Heart right ventricle (tissue), 16 donors: ENCODE data around the gene ITPR2. TPM values are rescaled to one million over a fixed set of nuclear protein-coding genes. Genes with fewer than 3 reads are reported as not detected.

Experiments used
- ATAC-seq, 8 donors: fragments of 200-7000 bp; cut with Tn5 transposase; one replicate each; pipeline ENCODE4 v1.9.1; 2020; ENCODE audit warnings: mild to moderate bottlenecking in 8 of 8, moderate library complexity in 8 of 8, moderate number of reproducible peaks in 1 of 8
- DNase-seq, 2 donors: peaks; one replicate each; pipeline ENCODE4 v3.0.0-alpha.2; 2020
- H3K27ac ChIP-seq, 10 donors: fragments of 200-600 bp; sonication (generic) in 2 of 10; one replicate each; pipeline versions ENCODE4 v1.5.0 to v1.8.0; 2020 to 2022; ENCODE audit warnings: mild to moderate bottlenecking in 3 of 10
- H3K27me3 ChIP-seq, 7 donors: fragments of 200-600 bp; one replicate each; pipeline ENCODE4 v1.8.0; 2021 to 2022; ENCODE audit warnings: mild to moderate bottlenecking in 2 of 7
- H3K36me3 ChIP-seq, 9 donors: fragments of 200-600 bp; sonication (generic) in 1 of 9; one replicate each; pipeline versions ENCODE4 v1.5.0 to v1.8.0; 2020 to 2022; ENCODE audit warnings: mild to moderate bottlenecking in 2 of 9
- H3K4me1 ChIP-seq, 9 donors: fragments of 200-600 bp; sonication (generic) in 1 of 9; one replicate each; pipeline versions ENCODE4 v1.5.0 to v1.8.0; 2020 to 2022; ENCODE audit warnings: mild to moderate bottlenecking in 4 of 9
- H3K4me3 ChIP-seq, 10 donors: fragments of 200-600 bp; sonication (generic) in 2 of 10; one replicate each; pipeline versions ENCODE4 v1.5.0 to v1.8.0; 2020 to 2022; ENCODE audit warnings: mild to moderate bottlenecking in 7 of 10, moderate library complexity in 2 of 10
- H3K9me3 ChIP-seq, 11 donors: fragments of 200-600 bp in 10 of 11; sonication (generic) in 2 of 11; one replicate each; pipeline versions ENCODE4 v1.5.0 to v1.8.0; 2013 to 2022; ENCODE audit warnings: mild to moderate bottlenecking in 2 of 11, control low read depth in 1 of 11, moderate library complexity in 1 of 11
- WGBS, 2 donors: extraction: QIAGEN DNeasy Blood & Tissue Kit; methylation state at CpG; one replicate each; pipeline ENCODE4 v1.1.7; 2013; ENCODE audit warnings: inconsistent platforms in 1 of 2; 5-methylcytosine and 5-hydroxymethylcytosine counted together
- intact Hi-C, 10 donors: fragments of 100-400 bp; cut with DNase I; formaldehyde crosslinking; loops; one replicate each; pipeline versions ENCODE4 v1.11.1 to v1.14.2; 2022
- polyA plus RNA-seq, 2 donors: library from polyadenylated mRNA; stranded (reverse); fragments of 200-250 nt; gene quantifications; one replicate each; pipeline ENCODE4 v1.2.3, GENCODE V29; 2013
- total RNA-seq, 10 donors: library from RNA; stranded (reverse); fragmentation: NEBNext Ultra II Directional in 3 of 10; extraction: Animal tissue kit (Norgen Biotek cat#: 25700) in 3 of 10; gene quantifications; one replicate each; pipeline versions ENCODE4 v1.2.1 to v1.2.4, GENCODE V29; 2021 to 2023
- TF ChIP-seq, protein P1 (sequence below), 9 donors: fragments of 200-600 bp; sonication (generic) in 2 of 9; IDR thresholded peaks; one replicate each; pipeline versions ENCODE4 v1.5.0 to v1.8.0; 2021 to 2022; ENCODE audit warnings: antibody characterized with exemption in 9 of 9, mild to moderate bottlenecking in 5 of 9, moderate library complexity in 1 of 9
- donor health status: Arrhythmogenic right ventricular cardiomyopathy.
- donor health status: ischemic (EF 13 %, LVEDD 7.1; RV severe dilation, severe dysfunction).
- donor health status: healthy with polysubstance abuse.
- donor health status: DM: no; HTN: yes; CAD: no.
- donor health status: DM: no; HTN: no; CAD: no.
- donor health status: ischemic (EF 25% LVEDD 6.9; RV normal size, moderate dysfunction).
- donor health status: ischemic (EF 25% LVEDD 5.7; RV mildly dilated, moderate dysfunction).
- donor health status: healthy.
- donor health status: DM: yes; HTN: yes; CAD: no.
- donor health status: Ischemic cardiomyopathy.
- donor health status: ischemic (EF 35%, LVEDD 5.7; RV mildly dilated, moderate dysfunction).
- donor health status: nonischemic (EF 11% LVEDD 7.7; RV severe dilation, severe dysfunction).
- donor health status: DM: yes; HTN: yes; CAD: no.
- donor health status: PGD.
- donor health status: ischemic (EF 29% LVEDD 5.4; RV normal size, mild dysfunction).
- donor health status: nonischemic (EF 23%, LVEDD 6.1; RV moderate dilation, normal function).

ITPR2 gene
- total and polyA plus RNA-seq, 12 donors = 2.0 to 18.9 (median 14.3) TPM

DNA sequence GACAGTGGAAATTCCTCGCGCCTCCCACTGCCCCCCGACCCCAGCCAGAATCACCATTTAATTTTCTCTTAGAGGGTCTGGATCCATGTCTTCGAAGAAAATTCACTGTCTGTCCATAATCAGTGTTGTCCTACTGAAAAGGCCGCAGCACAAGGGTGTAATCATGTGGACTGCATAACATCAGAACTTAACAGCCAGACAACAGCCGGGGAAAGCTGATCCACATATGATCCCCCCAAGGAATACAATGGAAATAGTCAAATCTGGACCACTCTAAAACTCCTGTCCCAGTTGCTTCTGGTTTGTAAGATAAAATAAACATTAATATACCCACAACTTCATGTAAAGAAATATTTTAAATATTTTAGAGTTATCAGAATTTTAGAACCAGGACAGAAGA is 460.1 kb downstream of the ITPR2 start:
- Histone ChIP-seq H3K27me3 (no peaks in the 10 kb centered on the region), H3K4me1 (peaks cover 0 to 12% (median under 1%) of the 10 kb centered on the region in 9 donors), H3K27ac (no peak overlapping the region), H3K4me3 (no peak overlapping the region), H3K9me3 (no peaks in the 10 kb centered on the region), H3K36me3 (peaks cover 0 to 10% (median 0%) of the 10 kb centered on the region in 9 donors)
- 85 to 91% methylated on average over 6 of the region's 6 CpGs for WGBS, 2 donors
- DNase-seq (no peak), ATAC-seq (no peak)
- TF ChIP-seq, protein P1, sequence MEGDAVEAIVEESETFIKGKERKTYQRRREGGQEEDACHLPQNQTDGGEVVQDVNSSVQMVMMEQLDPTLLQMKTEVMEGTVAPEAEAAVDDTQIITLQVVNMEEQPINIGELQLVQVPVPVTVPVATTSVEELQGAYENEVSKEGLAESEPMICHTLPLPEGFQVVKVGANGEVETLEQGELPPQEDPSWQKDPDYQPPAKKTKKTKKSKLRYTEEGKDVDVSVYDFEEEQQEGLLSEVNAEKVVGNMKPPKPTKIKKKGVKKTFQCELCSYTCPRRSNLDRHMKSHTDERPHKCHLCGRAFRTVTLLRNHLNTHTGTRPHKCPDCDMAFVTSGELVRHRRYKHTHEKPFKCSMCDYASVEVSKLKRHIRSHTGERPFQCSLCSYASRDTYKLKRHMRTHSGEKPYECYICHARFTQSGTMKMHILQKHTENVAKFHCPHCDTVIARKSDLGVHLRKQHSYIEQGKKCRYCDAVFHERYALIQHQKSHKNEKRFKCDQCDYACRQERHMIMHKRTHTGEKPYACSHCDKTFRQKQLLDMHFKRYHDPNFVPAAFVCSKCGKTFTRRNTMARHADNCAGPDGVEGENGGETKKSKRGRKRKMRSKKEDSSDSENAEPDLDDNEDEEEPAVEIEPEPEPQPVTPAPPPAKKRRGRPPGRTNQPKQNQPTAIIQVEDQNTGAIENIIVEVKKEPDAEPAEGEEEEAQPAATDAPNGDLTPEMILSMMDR (IDR thresholded peaks at IDR 0.05) = no peak
- intact Hi-C loops = no loop called here

DNA sequence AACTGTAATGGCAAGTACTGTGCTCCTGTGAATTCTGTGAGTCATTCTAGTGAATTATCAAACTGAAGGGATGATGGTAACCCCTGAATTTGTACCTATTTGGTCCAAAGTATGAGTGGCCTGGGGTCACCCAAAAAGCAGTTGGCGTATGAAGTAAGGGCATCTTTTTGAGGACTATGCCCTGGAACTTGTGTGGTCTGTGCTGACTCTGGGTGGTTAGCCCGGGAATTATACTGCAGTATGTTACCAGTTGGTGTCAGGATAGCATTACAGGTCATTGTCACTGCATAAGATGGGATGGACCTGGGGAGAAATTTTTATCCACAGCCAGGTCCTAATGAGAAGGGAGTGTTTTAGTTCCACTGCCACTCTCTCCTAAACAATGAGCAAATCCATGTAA is 462.9 kb downstream of the ITPR2 start:
- Histone ChIP-seq H3K4me3 (no peak overlapping the region), H3K27ac (peak overlapping the region in 1 of 10 donors; percentile 27), H3K27me3 (no peaks in the 10 kb centered on the region), H3K36me3 (peaks cover 0 to 10% (median 0%) of the 10 kb centered on the region in 9 donors), H3K4me1 (peaks cover 0 to 10% (median 0%) of the 10 kb centered on the region in 9 donors), H3K9me3 (no peaks in the 10 kb centered on the region)
- DNase-seq = no peak
- peak in 1 of 8 donors; percentile 22 for ATAC-seq
- intact Hi-C loops = no loop called here
- 93 to 98% methylated on average over 2 of the region's 2 CpGs for WGBS, 2 donors
- TF ChIP-seq, protein P1 (IDR thresholded peaks at IDR 0.05) = peak in 1 of 9 donors; percentile 9

DNA sequence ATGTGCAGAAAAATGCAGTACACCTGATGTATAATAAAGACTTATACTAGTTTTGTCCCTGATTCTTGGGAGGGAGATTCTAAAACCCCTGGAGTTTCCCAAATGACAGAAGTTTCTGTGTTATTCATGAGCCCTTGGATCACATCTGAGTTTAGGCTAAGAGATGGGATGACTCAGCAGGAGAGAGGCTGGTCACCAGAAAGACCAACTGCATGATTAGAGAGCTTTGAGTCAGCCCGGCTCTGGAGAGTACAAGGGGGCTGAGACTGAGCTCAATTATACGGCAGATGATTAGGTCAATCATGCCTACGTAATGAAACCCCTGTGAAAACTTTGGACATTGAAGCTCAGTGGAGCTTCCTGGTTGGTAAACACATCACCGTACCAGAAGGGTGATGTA is 463.4 kb downstream of the ITPR2 start:
- DNase-seq (no peak), ATAC-seq (peak in 5 of 8 donors; percentile 43 to 93 (median 56))
- H3K36me3 ChIP-seq = peaks cover 0 to 10% (median 0%) of the 10 kb centered on the region in 9 donors
- no peaks in the 10 kb centered on the region for H3K27me3 ChIP-seq
- intact Hi-C loops = no loop called here
- H3K9me3 ChIP-seq = no peaks in the 10 kb centered on the region
- TF ChIP-seq, protein P1 (IDR thresholded peaks at IDR 0.05) = no peak
- 81 to 92% methylated on average over 4 of the region's 4 CpGs for WGBS, 2 donors
- H3K4me3 ChIP-seq = no peak overlapping the region
- peak overlapping the region in 1 of 10 donors; percentile 27 for H3K27ac ChIP-seq
- H3K4me1 ChIP-seq = peaks cover 0 to 10% (median 0%) of the 10 kb centered on the region in 9 donors

DNA sequence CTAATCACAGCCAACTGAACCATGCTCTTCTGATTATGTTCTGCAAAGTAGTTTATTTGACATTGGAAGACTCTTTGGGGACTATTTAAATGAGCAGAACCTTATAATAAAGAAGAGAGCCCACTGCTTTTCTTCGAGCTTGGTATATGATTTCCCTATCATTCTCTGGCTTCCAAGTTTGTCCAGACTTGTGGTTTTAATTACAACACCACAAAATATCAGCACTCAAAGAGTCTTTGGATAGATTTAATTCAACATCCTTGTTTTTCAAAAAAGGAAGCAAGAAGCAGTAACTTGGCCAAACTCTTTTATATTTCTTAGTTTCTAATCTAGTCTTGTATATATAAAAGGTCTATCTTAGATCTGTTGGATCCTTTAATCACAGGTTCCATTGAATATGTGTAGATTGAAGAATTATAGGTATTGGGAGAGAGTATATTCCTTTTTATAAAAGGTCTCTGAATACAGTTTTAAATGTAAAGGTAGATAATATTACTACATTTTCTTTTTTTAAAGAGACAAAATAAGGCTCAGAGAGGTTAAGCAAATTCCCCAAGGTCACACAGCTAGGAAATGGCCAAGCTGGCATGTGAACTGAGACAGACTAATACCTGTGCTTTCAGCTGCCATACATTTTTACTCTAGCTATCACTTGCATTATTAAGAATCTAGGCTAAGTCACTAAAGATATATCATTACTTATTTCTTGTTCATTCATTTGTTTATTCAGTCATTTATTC is 464.8 kb downstream of the ITPR2 start:
- H3K27ac ChIP-seq = no peak overlapping the region
- no peaks in the 10 kb centered on the region for H3K27me3 ChIP-seq
- H3K9me3 ChIP-seq = no peaks in the 10 kb centered on the region
- peaks cover 0 to 6% (median 0%) of the 10 kb centered on the region in 9 donors for H3K36me3 ChIP-seq
- intact Hi-C loops = no loop called here
- no peak for ATAC-seq
- H3K4me1 ChIP-seq = peaks cover 0 to 10% (median 0%) of the 10 kb centered on the region in 9 donors
- H3K4me3 ChIP-seq = no peak overlapping the region
- DNase-seq = no peak
- TF ChIP-seq, protein P1 (IDR thresholded peaks at IDR 0.05) = no peak
- 88 to 93% methylated on average over 1 of the region's 1 CpG for WGBS, 2 donors
